ENCODE measurements around the gene BSPRY. TPM values are rescaled to one million over a fixed set of nuclear protein-coding genes. Genes with fewer than 3 reads are reported as not detected.

BSPRY gene
- total and polyA plus RNA-seq, 2 of the 13 experiments (the other 11 are each of a cell fraction or from before 2014, with no cell fraction given) = 0.09 to 0.26 TPM

- TF ChIP-seq SIX4 (CRISPR knock-in tag; IDR thresholded peaks at IDR 0.05) (no peak), ZNF10 (CRISPR knock-in tag; IDR thresholded peaks at IDR 0.05; ENCODE audit: borderline replicate concordance, low read depth) (no peak), MYPOP (CRISPR knock-in tag; IDR thresholded peaks at IDR 0.05) (no peak), CEBPB (IDR thresholded peaks at IDR 0.05; ENCODE audit: borderline replicate concordance, low read depth, low read length) (no peak), ZMYM3 (CRISPR knock-in tag; IDR thresholded peaks at IDR 0.05) (peak; percentile 93), SOX6 (IDR thresholded peaks at IDR 0.05) (no peak), SOX6 (CRISPR knock-in tag; IDR thresholded peaks at IDR 0.05) (peak; percentile 56; the same call in 1 of the 2 replicates), BRD4 (CRISPR knock-in tag; IDR thresholded peaks at IDR 0.05) (no peak), ZNF724P (CRISPR knock-in tag; IDR thresholded peaks at IDR 0.05; ENCODE audit: borderline replicate concordance) (no peak; the same call in 1 of the 2 replicates), RARA (CRISPR knock-in tag; IDR thresholded peaks at IDR 0.05) (0 out of 2 replicates have a peak, but pooled peaks have one; percentile 6), AKAP8 (CRISPR knock-in tag; IDR thresholded peaks at IDR 0.05) (no peak), FOXO1 (CRISPR knock-in tag; IDR thresholded peaks at IDR 0.05) (no peak; the same call in 1 of the 2 replicates), HNF4G (IDR thresholded peaks at IDR 0.05; ENCODE audit: borderline replicate concordance, low read depth, low read length) (no peak), HNF4G (CRISPR knock-in tag; IDR thresholded peaks at IDR 0.05; ENCODE audit: borderline replicate concordance, low read depth) (0 out of 2 replicates have a peak, but pooled peaks have one; percentile 14), JARID2 (CRISPR knock-in tag; IDR thresholded peaks at IDR 0.05; ENCODE audit: insufficient replicate concordance) (no peak), ZNF788 (CRISPR knock-in tag; IDR thresholded peaks at IDR 0.05; ENCODE audit: borderline replicate concordance) (peak; percentile 34; the same call in 1 of the 2 replicates), POLR2A (IDR thresholded peaks at IDR 0.05; ENCODE audit: insufficient read depth in 1 of 2, low read depth in 2 of 2, low read length in 2 of 2) (peak in 1 of 2 experiments; percentile 51; a peak in 2 of 4 replicates), ZNF7 (CRISPR knock-in tag; IDR thresholded peaks at IDR 0.05) (no peak), ZNF350 (CRISPR knock-in tag; IDR thresholded peaks at IDR 0.05; ENCODE audit: borderline replicate concordance, low read depth) (peak; percentile 56; the same call in 1 of the 2 replicates), E2F2 (CRISPR knock-in tag; IDR thresholded peaks at IDR 0.05; ENCODE audit: borderline replicate concordance) (0 out of 2 replicates have a peak, but pooled peaks have one; percentile 13), ZKSCAN1 (IDR thresholded peaks at IDR 0.05; ENCODE audit: low read length) (no peak), ARID2 (CRISPR knock-in tag; IDR thresholded peaks at IDR 0.05; ENCODE audit: borderline replicate concordance) (no peak), NR2F2 (IDR thresholded peaks at IDR 0.05; ENCODE audit: borderline replicate concordance, low read depth) (no peak), MTA1 (CRISPR knock-in tag; IDR thresholded peaks at IDR 0.05; ENCODE audit: borderline replicate concordance) (peak; percentile 80), NFE2L2 (IDR thresholded peaks at IDR 0.05; ENCODE audit: low read length) (no peak), ZMYM2 (CRISPR knock-in tag; IDR thresholded peaks at IDR 0.05) (peak; percentile 90), ZNF550 (CRISPR knock-in tag; IDR thresholded peaks at IDR 0.05; ENCODE audit: borderline replicate concordance) (no peak), ZNF431 (CRISPR knock-in tag; IDR thresholded peaks at IDR 0.05; ENCODE audit: borderline replicate concordance, low read depth) (peak; percentile 24; the same call in 1 of the 2 replicates), BHLHE40 (IDR thresholded peaks at IDR 0.05; ENCODE audit: low read length) (0 out of 2 replicates have a peak, but pooled peaks have one; percentile 2), NFKBIZ (CRISPR knock-in tag; IDR thresholded peaks at IDR 0.05) (peak; percentile 84; the same call in 1 of the 2 replicates)
Observed at GRCh38 chr9:113302792-113303418, 46.4 kb upstream of the BSPRY start, which contains the start of gene RNF183 (continued).
